GM15510 (cell line): ENCODE measurements around the gene VOPP1.

Source experiments
- POLR2A ChIP-seq: IDR thresholded peaks from 3 replicates; pipeline ENCODE4 v1.6.1; 2011; ENCODE audit warnings: borderline replicate concordance; ENCODE audit not compliant: insufficient read length; ENCODE audit errors: extremely low read depth

VOPP1 gene

DNA sequence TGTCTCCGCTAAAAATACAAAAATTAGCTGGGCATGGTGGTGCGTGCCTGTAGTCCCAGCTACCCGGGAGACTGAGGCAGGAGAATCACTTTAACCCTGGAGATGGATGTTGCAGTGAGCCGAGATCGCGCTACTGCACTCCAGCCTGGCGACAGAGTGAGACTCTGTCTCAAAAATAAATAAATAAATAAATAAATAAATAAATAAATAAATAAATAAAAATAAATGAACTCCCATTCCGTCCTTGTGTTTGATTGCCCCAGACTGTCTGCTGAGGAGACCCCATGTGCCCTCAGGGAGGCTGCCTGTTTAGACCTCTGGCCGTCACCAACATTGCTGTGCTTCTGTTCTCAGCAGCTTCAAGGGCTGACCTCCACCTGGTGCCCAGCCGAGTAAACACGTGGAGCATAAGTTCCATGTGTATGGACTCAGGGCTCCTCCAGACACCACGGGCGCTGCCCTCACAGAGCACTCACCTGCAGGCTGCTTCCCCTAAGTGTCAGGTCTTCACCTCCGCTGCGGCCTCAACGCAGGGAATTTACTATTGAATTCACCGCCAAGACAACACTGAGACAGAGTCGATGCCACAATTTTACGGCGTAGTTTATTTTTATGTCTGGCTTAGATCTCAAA lies 32.0 kb downstream of the VOPP1 start:
- TF ChIP-seq POLR2A: no peak

DNA sequence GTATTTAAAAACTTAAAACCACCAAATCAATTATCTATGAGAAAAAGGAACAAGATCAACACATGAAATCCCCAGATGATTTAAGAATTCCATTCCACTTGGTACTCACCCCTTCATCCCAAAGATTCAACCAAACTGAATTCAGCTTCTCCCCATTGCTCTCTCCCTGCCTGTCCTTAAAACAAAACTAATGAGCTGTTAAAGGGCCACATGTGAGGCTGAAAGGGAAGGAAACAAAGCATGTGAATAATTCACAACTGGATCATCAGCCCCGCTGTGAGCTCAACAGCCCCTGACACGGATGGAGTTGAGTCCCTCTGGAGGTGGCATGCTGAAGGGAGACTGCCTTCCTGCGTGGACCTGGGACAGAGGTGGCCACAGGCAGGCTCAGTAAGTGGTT lies 32.9 kb downstream of the VOPP1 start:
- TF ChIP-seq POLR2A: no peak

DNA sequence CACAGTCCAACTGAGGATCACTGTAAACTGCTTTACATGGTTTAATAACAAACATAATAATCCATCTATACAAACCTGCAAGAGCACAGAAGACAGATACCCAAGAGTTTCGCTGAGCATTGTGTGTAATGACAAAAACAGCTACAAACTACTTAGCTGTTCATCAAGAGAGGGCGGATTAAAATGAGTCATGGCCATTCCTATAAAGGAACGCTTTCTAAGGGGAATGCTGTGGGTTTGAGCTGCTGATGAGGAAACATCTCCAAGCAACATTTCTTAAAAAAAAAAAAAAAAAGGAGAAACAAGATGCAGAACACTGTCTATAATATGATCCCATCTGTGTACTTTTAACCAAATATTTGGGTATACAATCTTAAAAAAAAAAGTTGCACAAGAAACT lies 33.8 kb downstream of the VOPP1 start:
- no peak for TF ChIP-seq POLR2A

DNA sequence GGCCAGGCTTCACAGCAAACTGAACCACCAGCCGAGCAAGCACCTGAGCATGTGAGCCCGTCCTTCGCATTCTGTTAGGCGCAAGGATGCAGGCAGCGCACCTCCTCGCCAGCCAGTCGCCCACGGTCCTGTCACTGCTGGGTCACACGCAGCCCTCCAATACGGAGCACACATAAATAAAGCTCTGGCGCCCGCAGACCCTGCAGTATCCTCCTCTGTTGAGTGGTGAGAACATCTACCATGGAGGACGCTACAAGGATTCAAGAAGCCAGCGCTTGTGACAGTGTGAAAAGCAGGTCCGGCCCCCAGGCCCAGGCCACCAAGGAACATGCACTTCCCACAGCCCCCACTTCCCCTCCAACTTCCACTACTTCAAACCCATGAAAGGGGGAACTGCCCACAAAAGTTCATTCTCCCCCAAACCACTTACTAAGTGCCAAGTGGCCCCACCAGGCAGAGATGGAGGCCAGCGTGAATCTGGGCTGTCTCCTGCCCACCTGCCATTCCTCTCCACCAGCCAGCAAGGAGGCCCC lies 34.8 kb downstream of the VOPP1 start:
- TF ChIP-seq POLR2A: peak; percentile 22

DNA sequence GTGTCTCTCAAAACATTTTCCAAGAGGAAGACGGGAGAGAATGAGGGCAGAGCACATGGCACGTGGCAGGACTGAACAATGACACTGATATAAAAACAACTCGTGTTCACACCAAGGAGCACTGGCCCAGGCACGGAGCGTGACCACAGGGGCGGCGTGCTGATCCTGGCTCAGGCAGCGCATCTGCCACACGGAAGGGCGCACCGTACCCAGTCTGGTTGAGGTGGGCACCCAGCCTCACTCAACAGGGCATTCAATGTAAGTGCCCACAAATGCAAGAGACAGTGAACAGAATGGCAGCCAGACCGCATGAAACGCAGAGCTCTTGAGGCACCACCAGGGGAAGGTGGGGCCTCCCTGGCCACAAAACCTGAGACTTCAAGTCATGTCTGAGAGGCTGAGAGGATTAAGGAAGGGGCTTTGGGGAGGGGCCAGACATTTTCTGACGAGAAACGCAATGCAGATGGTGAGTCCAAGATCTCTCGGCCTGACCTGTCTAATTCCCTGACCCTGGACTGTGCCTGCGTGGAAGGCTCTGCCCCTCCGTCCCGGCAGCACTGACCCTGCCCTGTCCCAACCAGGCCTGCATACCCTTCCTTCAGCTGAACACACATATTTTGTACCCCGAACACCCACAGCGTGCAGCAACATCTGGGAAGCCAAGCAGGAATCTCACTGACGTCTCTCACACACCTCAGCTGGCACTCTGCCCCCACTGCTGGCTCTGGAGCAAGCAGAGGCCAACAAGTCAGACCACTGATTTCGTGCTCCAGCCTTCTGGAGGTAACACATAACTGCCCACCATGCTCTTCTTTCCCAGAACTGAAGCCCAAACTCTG lies 35.5 kb downstream of the VOPP1 start:
- peak; percentile 3 for TF ChIP-seq POLR2A

DNA sequence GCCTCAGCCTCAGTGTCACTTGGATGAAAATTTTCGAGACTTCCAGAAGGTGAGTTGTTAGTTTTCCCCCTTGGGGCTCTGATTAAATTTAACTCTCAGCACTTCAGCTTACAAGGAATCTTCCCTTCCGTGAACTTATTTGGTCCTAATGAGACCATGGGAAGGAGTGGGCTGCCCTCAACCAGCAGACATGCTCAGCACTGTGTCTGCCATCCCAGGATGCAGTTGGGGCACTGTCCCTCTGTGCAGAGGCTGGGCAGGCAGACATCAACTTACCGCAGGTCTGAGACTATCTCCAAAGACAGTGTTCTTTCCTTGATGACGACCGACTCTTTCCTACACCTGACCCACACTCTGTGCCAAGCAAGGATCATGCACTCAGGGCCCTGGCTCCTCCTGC lies 36.7 kb downstream of the VOPP1 start:
- no peak for TF ChIP-seq POLR2A

DNA sequence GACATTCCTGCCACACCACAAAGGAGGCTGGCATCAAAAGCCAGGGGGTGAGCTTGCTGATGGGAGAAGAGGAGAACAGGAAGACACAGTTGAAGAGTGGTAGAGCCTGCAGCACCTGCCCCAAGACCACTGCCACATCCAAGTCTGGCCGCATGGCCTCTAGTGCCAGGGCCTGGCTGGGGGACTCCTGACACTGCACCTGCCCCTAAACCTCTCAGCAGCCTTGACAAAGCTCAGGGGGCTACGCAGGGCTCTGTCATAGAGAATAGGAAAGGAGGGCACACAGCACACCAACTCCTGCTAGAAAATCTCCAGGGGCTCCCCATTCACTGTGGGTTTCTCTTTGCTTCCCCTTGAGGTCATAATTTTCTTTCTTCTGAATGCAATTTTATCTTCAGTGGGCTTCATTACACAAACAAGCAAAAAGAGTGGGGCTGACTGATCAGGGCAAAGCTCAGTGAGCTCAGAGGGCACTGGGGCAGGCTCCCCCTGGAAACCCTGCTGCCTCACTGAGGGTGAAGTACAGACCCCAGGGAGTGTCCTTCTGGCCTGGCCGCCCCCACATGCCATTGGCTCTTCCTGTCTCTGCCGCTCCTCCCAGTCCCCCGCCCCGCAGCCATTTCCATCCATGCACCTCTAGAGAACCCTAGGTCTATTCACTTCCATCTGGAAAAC lies 37.2 kb downstream of the VOPP1 start:
- peak; percentile 70 for TF ChIP-seq POLR2A

DNA sequence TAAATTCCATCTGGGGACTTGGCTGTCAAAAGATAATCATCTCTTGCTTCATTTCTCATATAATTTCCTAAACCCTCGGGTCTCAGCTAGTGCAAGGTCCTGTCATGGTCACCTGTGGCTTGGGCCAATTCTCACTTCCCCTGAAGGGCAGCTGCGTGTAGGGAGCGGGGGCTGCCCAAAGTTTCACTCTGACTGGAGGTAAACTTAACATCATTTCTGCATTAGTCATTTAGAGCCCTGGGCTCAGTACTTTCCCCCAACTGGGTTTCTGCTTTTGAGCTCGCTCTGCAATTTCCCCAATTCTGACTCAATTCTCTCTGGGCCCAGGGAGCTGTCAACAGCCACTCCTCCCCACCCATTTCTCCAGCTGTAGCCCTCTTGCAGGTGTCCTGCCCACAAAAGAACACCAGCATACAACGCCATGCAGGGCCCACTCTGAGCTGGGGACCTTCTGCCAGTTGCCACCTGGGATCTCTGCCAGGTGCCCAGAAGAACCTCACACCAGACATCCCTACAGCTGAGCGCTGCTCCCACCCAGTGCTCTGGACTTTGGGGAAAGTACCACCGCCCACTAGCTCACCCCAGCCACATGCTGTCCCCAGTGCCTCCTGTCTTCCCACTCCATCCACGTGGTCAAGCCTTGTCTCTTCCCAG lies 37.9 kb downstream of the VOPP1 start:
- TF ChIP-seq POLR2A: peak; percentile 53

DNA sequence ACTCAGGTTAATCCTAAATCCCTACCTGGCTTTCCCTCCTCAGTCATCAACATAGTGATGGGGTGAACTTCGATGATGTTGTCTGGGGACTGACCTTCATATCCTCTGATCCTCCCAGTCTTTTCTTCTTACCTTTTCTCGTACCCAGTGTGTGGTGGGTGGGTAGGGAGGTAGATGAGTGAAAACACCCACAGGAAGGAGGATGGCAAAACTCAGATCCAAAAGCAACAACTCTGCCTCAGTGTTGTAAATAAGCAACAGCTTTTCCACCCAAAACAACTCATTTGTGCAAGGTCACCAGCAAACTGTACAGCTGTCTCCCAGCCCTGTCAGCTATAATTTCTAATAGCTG lies 38.6 kb downstream of the VOPP1 start:
- TF ChIP-seq POLR2A: no peak

DNA sequence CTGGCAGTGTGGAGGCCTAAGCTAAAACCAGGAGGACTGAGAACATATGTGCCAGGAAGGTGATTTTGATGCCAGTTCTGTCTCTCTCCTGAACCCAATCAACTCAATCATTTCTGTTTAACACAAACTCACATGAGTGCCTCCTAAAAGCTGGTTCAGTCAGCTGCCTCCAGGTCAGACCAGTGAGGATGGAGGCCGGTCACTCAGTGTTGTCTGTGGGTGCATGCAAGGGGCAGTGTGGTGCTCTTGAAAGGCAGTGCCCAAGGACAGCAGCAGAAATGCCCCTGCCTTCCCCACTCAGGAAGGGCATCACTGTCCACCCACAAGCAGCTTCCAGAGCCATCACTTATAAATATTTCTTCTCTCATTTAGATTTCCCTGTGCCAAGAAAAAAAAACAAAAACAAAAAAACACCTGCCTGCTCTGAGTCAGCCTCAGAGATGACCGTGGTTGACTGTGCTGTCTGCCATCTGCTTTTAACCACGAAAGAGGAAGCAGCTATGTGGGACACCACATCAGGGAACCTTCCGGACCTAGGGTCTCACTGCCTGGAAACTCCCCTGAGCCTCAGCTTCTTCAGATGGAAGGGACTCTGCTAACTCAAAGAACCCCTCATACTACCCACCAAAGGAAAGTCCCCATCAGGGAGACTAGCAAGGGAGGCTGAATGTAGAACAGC lies 39.1 kb downstream of the VOPP1 start:
- TF ChIP-seq POLR2A: no peak

DNA sequence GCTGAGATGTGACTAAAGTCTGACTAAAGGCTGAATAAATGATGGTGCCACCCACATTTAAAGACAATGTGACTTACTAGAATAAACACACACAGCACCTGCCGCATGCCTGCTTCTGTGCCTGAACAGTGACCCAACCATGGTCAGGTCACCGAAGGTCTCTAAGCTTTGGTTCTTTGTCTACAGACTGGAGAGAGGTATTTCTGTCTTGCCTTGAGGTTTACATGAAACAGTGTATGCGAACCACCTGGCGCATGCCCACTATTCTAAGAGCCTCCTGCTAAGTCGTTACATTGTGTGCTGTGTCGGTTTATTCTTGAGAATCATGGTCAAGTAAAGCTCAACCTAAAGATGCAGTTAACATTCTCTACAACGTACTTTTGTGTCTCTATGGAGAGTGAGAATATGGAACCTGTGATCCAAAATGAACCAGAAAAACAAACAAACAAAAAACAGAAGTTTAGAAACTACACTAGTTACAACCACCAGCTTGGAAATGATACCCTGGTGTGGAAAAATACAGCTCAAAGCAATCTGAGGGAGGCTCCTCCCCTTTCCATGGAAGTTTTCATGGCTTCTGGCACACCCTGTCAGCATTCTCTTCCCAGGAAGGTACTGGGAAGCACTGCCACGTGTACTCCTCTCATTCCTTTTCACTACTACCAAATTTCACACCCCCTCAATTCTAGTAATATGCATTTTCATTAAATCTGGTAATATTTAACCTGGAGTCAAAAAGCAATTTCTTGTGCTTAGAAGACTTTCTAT lies 40.0 kb downstream of the VOPP1 start:
- peak; percentile 32 for TF ChIP-seq POLR2A

DNA sequence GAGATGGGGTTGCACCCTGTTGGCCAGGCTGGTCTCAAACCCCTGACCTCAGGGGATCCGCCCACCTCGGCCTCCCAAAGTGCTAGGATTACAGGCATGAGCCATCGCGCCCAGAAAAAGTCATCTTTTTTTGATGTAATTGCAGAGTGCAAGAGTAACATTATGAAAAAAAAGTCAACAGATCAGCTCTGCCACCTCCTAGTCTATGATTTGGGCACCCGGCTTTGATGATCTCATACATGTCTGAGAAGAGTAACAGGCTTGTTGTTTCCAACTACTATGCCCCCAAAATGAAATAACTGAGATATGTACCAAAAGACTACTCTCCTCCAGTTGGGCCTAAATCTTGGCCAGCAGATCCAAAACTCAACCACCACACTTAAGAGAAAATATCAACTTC lies 40.8 kb downstream of the VOPP1 start:
- TF ChIP-seq POLR2A: no peak

DNA sequence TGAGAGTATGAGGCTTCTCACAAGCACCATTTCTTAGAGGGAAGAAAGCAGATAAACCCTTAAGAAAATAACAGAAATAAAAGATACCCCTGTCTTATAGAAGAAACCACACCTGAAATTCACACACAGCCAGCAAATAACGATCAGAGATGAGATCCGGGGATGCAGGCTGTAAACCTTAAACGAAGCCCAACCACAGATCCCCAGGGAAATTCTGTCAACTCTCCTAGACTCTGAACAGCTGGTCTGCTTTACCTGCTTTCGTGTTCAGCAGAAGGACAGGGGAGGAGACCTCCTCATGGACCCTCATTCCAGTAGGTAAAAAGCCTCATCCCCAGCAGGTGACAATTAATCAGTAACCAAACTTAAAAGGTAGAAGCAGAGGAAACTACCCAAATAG lies 45.0 kb downstream of the VOPP1 start:
- TF ChIP-seq POLR2A: no peak

DNA sequence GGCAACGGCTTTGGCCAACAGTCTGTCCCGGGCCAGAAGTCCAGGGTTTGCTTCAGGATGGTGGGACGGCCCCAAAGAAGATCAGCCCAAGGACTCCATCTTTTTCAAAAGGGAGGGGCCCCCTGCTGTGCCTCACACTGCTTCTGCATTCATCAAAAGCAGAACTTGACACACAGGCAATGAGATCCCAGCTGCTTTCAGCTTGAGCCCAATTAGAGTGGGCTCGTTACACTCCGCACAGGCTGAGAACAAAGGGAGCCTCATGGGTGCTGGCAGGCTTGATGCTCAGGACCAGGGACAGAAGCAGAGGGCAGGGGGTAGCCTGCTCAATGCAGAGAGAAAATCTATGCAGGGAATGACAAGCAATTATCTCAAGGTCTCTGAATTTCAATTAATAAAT lies 45.5 kb downstream of the VOPP1 start:
- TF ChIP-seq POLR2A: no peak
